NCI-H446 (cell line): ENCODE measurements around the gene TSPEAR.
"Not testable (repeated sequence)": the region's sequence is repeated elsewhere in the genome, so short reads cannot be mapped to it uniquely, and the experiment has no call there.

Experiments
- DNase-seq, 2 experiments: peaks; one replicate each; lab custom pipeline; 2025; lab: John Stamatoyannopoulos, UW

The TSPEAR gene

GRCh38 chr21:44515359-44516165, 195.8 kb downstream of the TSPEAR start:
- DNase-seq = no peak

GRCh38 chr21:44514746-44515358, 196.5 kb downstream of the TSPEAR start:
- DNase-seq = no peak

DNA sequence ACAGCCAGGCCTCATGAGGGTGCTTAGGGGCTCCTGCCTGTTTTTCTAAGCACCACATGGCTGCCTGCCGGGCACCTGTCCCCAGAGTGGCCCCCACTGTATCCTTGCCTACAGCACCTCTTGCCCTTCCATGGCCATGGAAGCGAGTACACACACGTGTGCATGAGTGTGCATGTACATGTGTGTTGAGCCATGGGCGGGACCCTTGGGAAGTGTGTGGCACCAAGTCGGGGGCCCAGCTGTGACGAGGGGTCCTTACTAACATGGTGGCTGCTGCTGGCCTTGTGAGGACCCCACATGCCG, 197.2 kb downstream of the TSPEAR start:
- no peak for DNase-seq

DNA sequence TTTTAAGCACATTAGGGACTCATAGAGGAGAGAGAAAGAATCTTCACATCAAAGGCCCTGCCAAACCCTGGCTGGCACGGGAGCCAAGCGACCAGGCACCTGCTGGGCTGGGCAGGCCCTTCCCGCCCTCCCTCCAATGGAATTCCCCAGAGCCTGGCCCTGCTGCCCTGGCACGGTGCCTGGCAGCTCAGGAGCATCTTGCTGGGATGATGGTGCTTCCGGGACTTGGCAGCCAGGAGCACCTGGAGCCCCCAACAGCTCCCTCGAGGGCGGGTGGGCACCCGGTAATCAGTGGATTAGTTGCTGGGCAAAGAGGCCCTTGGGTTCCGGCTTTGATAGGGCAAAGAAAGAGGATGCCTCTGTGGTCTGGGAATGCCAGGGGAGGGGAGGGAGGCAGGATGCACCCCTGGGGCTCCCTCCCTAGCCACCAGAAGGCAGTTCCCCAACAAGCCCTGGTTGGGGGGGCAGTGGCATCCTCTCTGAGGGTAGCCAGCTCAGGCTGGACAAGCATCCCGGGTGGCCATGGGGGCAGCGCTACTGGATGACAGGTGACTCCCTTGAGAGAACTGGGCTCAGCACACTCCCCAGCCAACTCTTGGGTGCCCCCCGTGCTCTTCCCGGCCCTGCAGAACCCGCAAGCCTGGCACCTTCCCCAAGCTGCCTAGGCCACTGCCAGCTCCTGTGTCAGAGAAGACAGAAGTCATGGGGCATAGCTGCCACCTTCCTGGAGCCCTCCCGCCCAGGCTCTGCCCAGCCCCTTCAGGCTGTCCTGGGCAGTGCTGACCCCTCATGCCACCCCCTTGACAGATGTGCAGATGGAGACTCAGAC, 197.8 kb downstream of the TSPEAR start:
- peak in 1 of 2 experiments; percentile 24 for DNase-seq

DNA sequence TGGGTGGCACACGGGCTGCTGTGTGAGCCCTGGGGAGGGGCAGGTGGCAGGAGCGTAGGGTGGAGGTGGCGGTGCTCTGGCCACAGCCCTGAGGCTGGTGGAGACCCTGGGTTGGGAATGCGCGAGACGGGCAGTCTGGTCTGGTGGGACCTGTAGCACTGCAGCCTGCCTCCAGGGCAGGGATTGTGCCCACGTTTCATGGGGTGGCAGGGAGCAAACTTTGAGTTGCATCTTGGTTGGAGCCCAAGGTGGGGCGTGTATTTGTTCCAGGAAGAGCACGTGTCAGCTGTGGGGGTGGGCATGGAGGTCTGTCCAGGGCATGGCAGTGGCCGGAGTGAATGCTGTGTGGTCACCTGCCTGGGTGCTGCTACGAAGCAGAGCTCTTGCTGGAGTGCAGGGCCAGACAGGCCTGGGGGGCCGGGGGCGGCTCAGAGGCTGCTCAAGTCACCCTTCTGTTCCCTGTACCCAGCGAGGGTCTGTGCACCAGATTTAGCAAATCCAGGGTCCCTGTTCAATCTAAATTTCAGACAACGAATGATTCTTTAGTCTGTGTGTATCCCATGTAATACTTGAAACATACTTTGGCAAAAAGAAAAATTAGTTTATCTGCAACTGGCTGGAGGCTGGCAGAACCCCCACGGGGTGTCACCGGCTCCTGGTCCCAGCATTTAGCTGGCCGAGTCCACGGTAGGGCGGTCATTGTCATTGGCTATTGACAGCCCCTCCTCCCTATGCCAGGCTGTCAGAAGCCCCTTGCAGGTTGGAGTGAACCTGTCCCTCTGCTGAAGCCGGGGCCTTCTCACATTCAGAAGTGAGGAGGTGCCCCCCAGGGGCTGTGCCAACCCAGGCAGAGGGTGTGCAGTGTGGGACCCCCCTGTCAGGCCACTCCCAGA, 198.6 kb downstream of the TSPEAR start:
- DNase-seq = no peak

GRCh38 chr21:44511938-44512275, 199.5 kb downstream of the TSPEAR start:
- DNase-seq = no peak

- DNase-seq = no peak
These were observed 200.0 kb downstream of the TSPEAR start for GRCh38 chr21:44511219-44511937.

DNA sequence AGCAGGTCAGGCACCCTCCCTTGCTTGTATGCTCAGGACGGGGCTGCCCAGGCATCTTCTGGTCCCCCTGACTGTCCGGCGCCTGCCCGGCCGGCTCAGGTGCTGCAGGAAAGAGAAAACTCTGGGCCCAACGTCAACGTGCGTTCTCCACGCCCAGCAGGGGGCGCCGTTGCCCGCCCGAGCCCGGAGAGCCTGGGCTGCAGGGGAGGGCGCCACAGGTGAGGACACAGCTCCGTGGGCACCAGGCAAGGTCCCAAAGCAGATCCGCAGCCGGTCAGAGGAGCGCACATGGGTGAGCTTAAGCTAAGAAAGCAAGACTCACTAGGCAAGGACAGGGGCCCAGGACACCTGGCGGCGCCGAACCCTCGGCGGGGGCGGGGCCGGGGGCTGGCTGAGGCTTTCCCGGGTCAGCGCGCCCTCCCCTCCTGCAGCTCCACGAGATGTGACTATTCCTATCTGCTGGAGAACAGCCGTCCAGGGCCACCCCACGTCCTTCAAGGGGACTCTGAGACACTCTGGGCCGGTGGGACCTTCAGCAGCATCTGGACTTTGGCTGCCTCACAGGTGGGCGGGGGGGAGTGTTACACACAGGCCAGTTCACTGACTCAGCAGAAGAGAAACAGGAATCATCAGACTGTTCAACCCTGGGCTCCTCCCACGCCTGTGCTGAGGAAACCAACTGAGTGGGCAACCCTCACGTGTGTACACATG, 200.7 kb downstream of the TSPEAR start:
- peak in 1 of 2 experiments; percentile 39 for DNase-seq

DNA sequence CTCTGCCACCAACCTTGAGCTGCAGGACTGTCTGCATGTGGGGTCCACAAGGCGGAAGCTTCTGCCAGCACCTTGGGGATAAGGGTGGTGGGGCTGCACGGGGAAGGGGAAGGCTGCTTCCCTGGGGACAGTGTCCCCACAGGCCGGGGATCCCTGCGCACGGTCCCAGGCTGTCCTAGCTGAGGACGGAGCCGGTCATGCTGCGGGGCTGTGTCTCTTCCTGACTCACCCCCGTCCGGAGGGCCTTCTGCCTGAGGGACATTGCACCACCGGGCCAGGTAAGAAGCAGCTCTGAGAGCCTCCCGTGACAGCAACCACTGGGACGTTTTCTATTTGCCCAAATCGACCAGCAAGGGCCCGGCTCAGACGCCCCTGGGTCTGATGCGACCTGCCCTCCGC, 201.3 kb downstream of the TSPEAR start:
- no peak for DNase-seq

- DNase-seq = peak in 1 of 2 experiments; percentile 58
These were observed 201.8 kb downstream of the TSPEAR start for GRCh38 chr21:44509539-44509938.

DNA sequence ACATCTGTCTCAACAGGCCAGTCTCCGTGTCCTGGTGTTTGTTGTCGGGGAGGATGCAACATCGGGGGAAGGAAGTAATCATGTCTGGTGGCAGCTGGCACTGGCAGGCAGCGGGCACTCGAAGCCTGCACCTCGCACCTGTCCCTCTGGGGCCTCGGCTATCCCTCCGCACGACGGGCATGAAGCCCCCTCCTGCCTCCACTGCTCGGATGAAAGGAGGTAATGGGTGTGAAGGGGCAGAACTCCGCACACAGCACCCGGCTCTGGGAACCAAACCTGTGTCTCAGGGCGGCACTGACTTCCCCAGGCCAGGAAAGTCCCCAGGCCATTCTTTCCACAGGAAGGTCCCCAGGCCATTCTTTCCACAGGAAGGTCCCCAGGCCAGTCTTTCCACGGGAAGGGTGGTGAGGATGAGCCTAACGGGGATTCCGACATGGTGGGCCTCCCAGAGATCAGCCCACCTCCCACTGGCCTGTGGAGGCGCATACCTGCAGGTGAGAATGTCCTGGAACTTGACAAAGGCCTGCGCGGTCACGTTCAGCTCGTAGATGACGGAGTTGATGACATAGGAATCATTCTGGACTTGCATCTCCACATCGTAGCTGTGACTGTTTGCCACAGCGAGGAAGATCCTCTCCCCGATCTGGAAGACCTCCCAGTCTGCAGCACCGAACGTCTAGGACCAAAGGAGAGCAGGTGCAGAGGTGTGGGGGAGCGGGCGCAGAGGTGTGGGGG, 202.5 kb downstream of the TSPEAR start:
- no peak for DNase-seq

- no peak for DNase-seq
These were observed 203.0 kb downstream of the TSPEAR start for GRCh38 chr21:44508426-44508710.

DNA sequence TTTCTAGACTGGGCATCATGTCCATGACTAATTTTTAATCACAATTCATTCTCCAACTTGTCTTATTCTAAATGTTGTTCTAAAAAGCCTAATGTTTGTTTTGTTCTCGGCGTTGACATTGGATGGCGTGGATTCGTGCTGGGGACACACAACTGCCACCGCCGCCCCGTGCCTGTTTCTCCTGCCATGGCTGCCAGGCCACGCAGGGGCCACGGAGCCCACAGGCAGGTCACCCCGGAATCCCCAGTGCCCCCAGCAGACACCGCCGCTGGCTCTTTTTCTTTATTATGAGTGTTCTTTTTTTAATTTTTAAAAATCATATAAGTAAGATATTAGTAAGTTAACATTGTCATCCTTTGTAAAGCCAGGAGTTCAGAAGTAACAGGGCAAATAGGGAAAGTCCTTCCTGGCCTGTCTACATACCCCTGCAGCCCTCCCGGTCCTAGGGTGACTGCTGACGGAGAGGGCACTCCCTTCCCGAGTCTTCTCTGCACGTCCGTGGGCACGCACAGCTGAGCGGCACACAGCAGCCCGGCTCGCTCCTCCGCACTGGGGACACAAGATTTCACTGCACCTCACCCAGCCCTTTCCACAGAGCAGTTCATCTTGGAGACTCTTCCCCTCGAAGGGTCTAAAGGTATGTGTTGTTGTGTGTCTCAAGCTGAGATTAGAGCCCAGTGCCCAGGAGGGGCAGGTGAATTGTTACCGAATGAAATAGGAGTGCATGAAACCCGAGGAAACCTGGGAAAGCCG, 203.5 kb downstream of the TSPEAR start:
- DNase-seq = no peak

DNA sequence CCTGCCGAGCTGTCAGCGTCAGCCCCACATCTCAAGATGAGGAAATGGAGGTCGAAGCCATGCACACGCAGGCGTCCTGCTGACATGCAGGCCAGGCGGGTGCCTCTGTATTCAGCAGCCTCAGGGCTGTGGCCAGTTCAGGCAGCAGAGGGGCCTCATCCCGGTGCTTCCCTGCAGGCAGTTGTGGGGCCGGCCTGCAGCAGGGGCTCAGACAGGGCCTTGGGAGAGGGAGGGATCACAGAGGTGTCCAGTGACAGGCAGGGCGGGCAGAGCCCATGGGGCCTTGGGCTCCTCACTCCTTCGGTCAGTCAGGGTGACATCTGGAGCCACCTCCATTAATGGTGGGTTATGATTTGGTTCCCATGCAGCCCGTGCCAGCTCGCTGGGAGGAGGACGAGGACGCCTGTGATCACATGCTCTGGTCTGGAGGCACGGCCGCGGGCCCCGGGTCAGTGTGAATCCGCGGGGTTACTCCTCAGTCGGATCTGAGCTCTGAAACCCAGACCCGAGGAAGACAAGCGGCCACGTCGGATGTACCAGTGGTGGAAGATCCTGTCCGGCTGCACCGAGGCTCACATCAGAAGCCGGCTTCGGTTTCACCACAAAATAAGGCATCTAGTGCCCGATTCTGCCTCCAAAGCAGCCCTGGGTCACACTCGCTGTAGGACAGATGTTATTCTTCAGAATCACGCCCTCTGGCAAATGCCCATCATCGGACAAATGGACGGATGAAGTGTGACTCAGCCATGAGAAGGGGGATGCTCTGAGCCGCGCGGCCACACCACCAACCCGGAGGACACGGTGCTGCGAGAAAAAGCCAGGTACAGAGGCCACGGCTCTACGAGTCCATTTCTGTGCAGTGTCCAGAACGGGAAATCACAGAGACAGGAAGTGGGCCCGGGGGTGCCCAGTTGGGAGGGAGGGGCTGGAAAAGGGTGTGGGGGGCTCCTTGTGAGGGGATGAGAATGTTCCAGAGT, 204.8 kb downstream of the TSPEAR start:
- DNase-seq = no peak

GRCh38 chr21:44505673-44506278, 205.6 kb downstream of the TSPEAR start:
- DNase-seq = no peak

DNA sequence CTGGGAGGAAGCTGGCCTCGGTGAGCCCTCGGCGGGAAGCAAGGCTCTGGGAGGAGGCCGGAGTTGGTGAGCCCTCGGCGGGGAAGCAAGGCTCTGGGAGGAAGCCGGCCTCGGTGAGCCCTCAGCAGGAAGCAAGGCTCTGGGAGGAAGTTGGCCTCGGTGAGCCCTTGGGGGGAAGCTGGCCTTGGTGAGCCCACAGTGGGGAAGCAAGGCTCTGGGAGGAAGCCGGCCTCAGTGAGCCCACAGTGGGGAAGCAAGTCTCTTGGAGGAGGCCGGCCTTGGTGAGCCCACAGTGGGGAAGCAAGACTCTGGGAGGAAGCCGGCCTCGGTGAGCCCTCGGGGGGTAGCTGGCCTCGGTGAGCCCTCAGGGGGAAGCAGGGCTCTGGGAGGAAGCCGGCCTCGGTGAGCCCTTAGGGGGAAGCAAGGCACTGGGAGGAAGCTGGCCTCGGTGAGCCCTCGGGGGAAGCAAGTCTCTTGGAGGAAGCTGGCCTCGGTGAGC, 207.4 kb downstream of the TSPEAR start:
- no peak for DNase-seq

- DNase-seq = not testable (repeated sequence)
These were observed 208.1 kb downstream of the TSPEAR start for GRCh38 chr21:44503006-44503889.
